HG03439 (cell line): ENCODE data around the gene GABRB1.

Source experiments
- ATAC-seq: cut with Tn5 transposase; IDR thresholded peaks from one replicate; pipeline ENCODE4 v1.9.1; 2021; ENCODE audit warnings: mild to moderate bottlenecking, moderate library complexity; ENCODE audit not compliant: unreplicated experiment

Gene GABRB1

GRCh38 chr4:47203593-47203992 is 172.2 kb downstream of the GABRB1 start:
- ATAC-seq = no peak

GRCh38 chr4:47207555-47207954 is 176.2 kb downstream of the GABRB1 start:
- ATAC-seq = no peak

GRCh38 chr4:47209833-47210232 is 178.5 kb downstream of the GABRB1 start:
- ATAC-seq = no peak

- no peak for ATAC-seq
These were observed 179.5 kb downstream of the GABRB1 start for GRCh38 chr4:47210828-47211227.

GRCh38 chr4:47213106-47213505 is 181.7 kb downstream of the GABRB1 start:
- ATAC-seq = no peak

GRCh38 chr4:47213539-47213938 is 182.2 kb downstream of the GABRB1 start:
- no peak for ATAC-seq

DNA sequence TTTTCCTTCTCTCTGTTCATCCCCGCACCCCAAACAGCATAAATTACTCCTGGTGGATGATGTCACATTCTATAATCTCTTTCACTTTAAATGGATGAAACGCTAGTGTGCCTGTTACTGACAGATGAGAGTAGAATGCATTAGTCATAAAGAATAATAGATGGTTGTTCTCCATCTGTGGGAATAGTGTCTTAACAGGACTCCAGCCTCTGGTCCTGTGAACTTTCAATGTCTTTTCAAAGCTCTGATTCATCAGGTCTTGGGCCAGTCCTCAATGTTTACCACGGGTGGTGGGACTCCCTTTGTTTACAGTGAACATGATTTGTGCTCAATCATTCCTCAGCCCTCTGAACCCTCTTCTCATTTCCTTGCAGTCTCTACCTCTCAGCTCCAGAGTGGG is 182.6 kb downstream of the GABRB1 start:
- no peak for ATAC-seq

- ATAC-seq = no peak
These were observed 184.4 kb downstream of the GABRB1 start for GRCh38 chr4:47215759-47216158.

DNA sequence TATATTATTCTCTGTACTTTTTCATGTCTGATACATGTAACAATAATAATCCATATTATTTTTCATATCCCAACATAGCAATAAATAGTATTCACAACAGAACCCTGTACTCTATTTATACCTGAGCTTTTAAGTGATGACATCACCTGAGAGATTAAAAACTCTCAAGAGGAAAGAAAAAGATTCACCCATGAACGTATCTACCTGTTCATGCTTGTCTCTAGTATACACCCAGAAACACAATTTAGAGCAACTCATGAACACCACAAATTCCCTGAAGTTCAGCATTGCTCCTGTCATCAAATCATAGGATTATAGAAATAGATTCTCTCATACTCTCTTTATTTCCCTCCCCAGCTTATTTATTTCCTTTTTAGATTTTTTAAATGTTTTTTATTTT is 185.9 kb downstream of the GABRB1 start:
- no peak for ATAC-seq

DNA sequence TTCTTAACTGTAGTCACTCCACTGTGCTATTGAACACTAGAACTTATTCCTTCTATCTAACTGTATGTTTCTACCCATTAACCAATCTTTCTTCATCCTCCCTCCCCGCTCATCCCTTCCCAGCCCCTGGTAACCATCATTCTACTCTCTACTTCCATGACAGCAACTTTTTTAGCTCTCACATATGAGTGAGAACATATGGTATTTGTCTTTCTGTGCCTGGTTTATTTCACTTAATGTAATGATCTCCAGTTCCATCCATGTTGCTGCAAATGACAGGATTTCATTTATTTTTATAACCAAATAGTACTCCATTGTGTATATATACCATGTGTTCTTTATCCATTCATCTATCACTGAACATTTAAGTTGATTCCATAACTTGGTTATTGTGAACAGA is 186.5 kb downstream of the GABRB1 start:
- ATAC-seq = no peak

DNA sequence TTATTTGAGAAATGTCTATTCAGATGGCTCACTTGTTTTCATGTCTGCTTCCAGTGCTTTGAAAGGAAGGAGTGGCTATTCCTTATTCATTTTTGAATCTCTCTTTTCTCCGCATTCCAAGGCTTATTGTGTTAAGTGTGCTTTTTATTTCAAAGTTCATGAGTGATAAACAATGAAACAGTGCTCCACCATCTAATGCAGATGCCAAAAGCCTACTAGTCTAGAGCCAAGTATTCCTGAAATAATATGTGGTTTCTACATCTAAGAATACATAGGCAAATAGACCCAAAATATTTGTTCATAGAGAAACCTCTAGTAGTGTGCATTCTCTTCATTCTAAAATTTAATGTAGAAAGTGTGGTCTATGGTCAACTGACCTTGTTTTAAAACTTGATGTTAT is 187.3 kb downstream of the GABRB1 start:
- ATAC-seq = no peak

DNA sequence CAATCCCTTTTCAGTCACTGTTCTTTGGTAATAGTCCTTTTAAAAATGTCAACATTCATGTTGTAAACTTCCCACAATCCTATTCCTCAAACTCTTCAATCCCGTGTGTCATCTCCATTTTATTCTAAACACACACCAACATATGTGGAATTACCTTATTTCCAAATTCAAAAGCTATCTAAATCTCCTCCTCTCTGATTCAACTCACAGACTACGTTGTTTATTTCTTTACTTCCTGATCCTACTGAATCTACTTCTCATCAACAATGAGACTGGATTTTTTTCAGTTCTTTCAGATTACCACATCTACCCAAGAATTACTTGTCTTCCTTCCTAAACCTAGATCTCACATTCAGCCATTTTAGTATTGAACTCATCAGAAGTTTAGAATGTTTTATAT is 188.2 kb downstream of the GABRB1 start:
- ATAC-seq = no peak

GRCh38 chr4:47221721-47222120 is 190.4 kb downstream of the GABRB1 start:
- ATAC-seq = no peak

DNA sequence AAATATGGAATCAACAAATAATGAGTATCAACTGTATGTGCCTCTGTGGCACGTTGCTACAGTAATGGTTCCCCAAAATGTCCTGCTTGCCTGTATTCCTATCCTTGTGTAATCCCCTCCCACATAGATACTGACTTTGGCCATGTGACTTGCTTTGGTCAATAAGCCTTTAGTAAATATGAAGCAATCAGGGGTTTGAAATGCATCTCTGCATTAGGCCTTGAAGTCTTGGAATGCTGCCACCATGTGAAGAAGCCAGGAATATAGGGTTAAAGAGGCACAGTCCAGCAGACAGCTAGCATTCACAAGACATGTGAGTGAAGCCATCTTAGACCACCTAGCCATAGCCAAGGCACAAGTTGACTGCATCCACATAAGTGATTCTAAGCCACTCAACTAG is 190.9 kb downstream of the GABRB1 start:
- no peak for ATAC-seq

GRCh38 chr4:47224361-47224760 is 193.0 kb downstream of the GABRB1 start:
- ATAC-seq = no peak

- ATAC-seq = no peak
These were observed 204.4 kb downstream of the GABRB1 start for GRCh38 chr4:47235721-47236120.

GRCh38 chr4:47238667-47239066 is 207.3 kb downstream of the GABRB1 start:
- no peak for ATAC-seq

DNA sequence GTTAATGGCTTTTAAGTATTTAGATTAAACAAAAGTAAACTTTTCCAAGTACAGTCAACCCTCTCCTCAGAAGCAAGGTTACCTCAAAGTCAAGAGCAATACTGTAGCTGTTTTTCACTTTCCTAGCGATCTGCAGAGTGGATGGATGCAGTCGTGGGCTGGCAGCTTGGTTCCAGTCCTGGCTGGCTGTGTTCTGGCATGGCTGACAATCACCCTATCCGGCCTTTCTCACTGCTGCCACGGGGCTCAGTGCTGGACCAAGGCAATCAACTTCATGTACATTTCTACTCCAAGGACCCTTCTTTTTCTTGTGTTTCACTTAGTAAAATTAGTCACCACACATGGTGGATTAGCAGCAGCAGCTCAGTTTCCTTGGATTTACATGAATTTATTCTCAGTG is 208.3 kb downstream of the GABRB1 start:
- ATAC-seq = no peak

DNA sequence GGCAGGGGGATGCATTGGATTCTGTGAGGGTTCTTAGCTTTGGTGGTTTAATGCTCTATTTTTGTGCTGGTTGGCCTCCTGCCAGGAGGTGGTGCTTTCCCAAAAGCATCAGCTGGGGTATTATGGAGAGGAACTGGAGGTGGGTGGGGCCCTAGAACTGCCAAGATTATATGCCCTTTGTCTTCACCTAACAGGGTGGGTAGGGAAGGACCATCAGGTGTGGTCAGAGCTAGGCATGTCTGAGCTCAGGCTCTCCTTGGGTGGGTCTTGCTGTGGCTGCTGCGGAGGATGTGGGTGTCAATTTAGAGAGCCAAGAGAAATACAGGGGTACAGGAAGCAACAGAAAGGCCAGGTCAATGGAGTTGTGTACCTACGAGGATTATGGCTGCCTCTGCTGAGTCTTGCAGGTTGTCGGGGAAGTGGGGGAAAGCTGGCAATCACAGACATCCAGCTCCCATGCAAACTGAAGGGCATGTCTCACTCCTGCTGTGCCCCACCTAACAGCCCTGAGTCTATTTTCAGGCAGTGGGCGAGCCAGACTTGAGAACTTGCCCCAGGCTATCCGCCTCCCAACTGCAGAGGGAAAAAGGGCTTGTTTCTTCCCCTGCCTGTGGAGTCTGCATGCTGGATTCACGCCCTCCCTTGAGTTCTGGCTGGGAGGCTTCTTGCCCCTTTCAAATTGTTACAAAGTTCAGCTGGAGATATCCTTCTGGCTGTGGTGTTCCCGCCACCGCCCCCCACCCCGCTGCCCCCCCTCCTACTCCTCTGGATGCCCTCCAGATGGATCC is 220.2 kb downstream of the GABRB1 start:
- no peak for ATAC-seq

DNA sequence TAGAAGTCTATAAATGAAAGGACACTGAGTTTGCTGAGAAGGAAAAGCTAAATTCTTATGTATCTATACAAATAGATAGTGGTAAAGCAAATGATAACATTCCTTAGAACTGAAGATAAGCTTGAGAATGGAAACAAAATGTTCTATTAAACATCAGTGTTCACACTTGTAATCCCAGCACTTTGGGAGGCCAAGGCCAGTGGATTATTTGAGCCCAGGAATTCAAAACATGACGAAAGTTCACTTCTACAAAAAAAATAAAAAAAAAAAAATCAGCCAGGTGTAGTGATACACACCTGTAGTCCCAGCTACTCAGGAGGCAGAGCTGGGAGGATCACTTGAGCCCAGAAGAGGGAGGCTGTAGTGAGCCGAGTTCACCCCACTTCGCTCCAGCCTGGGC is 232.4 kb downstream of the GABRB1 start:
- ATAC-seq = no peak

DNA sequence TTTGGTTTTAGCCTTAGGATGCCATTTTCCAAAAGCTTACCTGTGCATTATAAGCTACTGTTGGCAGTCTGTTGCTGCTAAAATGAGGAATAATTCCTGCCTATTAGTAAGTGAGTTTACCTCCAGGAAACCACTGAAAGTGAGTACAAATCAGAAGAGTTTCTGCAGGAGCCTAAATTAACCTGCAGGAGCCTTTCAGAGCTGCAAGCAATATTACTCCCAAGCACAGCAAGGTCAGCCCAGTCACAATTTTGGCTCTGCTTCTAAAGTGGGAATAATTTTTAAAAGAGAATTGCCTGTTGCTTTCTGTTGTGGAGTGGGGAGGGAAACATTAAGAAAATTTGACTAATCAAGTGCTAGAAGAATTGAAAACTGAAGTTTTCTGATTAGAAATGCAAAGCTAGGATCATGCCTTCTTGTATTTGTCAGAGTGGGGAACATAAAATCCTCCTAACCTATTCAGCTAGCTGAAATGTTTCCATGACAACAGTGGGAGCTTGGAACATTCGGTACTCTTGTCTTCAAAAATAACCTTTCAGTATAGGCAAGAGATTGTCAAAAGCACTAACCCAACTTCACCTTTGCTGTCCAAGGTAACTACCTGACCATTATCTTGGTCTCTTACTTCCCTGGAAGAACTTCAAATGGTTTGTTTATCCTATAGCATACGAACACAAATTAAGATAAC is 239.0 kb downstream of the GABRB1 start:
- ATAC-seq = no peak

GRCh38 chr4:47271291-47271690 is 239.9 kb downstream of the GABRB1 start:
- ATAC-seq = no peak

GRCh38 chr4:47274901-47275300 is 243.5 kb downstream of the GABRB1 start:
- no peak for ATAC-seq
